HL-60 (cell line): ENCODE results near the gene TRIM54.

ENCODE experiments used
- CTCF ChIP-seq: IDR thresholded peaks from one replicate; pipeline ENCODE4 v1.5.1; 2011; ENCODE audit warnings: low read length, control low read depth, inconsistent platforms; ENCODE audit not compliant: insufficient read depth
- GABPA ChIP-seq: IDR thresholded peaks from 2 replicates; pipeline ENCODE4 v1.6.1; 2012; ENCODE audit warnings: low read depth
- POLR2AphosphoS5 ChIP-seq: IDR thresholded peaks from 2 replicates; pipeline ENCODE4 v1.6.1; 2012; ENCODE audit warnings: low read depth
- REST ChIP-seq: IDR thresholded peaks from 2 replicates; pipeline ENCODE4 v1.6.1; 2012; ENCODE audit warnings: low read depth; ENCODE audit not compliant: insufficient replicate concordance
- SPI1 ChIP-seq: IDR thresholded peaks from 2 replicates; pipeline ENCODE4 v1.6.1; 2012; ENCODE audit warnings: low read depth, mild to moderate bottlenecking, borderline replicate concordance

DNA sequence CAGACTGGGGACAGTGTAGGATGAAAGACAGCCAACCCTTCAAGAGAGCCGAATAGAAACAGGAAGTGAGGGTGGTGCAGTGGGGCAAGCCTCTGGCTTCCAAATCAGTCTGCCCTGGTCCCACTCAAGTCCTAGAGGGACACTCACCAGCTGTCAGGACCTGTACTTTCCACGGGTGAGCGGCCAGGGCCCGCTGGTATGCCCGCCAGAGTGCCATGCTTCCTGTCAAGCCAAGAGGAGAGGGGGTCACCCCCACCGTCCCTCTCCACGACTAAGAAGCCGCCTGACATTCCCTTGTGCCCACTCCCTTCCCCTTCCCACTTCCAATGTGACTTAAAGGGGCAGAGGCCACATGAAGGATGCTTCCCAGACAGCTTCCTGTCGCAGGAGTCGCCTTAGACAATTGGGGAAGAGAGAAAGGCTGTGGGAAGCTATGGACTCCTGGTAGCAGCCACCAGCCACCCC, 40.1 kb downstream of the TRIM54 start:
- no peak for TF ChIP-seq CTCF
- no peak for TF ChIP-seq POLR2AphosphoS5
- TF ChIP-seq SPI1: peak; percentile 94
- no peak for TF ChIP-seq REST
- no peak for TF ChIP-seq GABPA
